ENCODE measurements around the gene MTHFD2. TPM values are rescaled to one million over a fixed set of nuclear protein-coding genes. Genes with fewer than 3 reads are reported as not detected.

The MTHFD2 gene
- total RNA-seq, 1 donor: 268 TPM

GRCh38 chr2:74250189-74250631 is 51.8 kb downstream of the MTHFD2 start:
- no peaks in the 10 kb centered on the region for H3K27me3 ChIP-seq (ENCODE audit: insufficient read depth, low read length)
- no peak overlapping the region for H3K4me2 ChIP-seq (ENCODE audit: insufficient read depth, low read length)
- no peak overlapping the region for H3K4me3 ChIP-seq (ENCODE audit: insufficient read depth, low read length)
- H2AFZ ChIP-seq (ENCODE audit: low read length): no peak overlapping the region
- peak; percentile 86 for TF ChIP-seq CTCF (IDR thresholded peaks at IDR 0.05; ENCODE audit: extremely low read depth, low read depth, low read length)
- no peaks in the 10 kb centered on the region for H3K36me3 ChIP-seq (ENCODE audit: insufficient read depth, low read length)
- peak; percentile 88 for DNase-seq (ENCODE audit: insufficient read length, low spot score, missing footprints)
- H3K4me1 ChIP-seq (ENCODE audit: insufficient read depth, low read length): peaks cover 3% of the 10 kb centered on the region
- H3K27ac ChIP-seq (ENCODE audit: low read depth, low read length): no peak overlapping the region
- H3K79me2 ChIP-seq (ENCODE audit: insufficient read depth, low read length): no peaks in the 10 kb centered on the region
- H3K9me3 ChIP-seq (ENCODE audit: low read depth, low read length): no peaks in the 10 kb centered on the region
- no peaks in the 10 kb centered on the region for H4K20me1 ChIP-seq (ENCODE audit: insufficient read depth, low read length)

- peak; percentile 11 for DNase-seq (ENCODE audit: insufficient read length, low spot score, missing footprints)
- no peaks in the 10 kb centered on the region for H3K79me2 ChIP-seq (ENCODE audit: insufficient read depth, low read length)
- no peak overlapping the region for H3K4me3 ChIP-seq (ENCODE audit: insufficient read depth, low read length)
- H3K27me3 ChIP-seq (ENCODE audit: insufficient read depth, low read length): no peaks in the 10 kb centered on the region
- H3K27ac ChIP-seq (ENCODE audit: low read depth, low read length): no peak overlapping the region
- H3K36me3 ChIP-seq (ENCODE audit: insufficient read depth, low read length): no peaks in the 10 kb centered on the region
- no peak overlapping the region for H2AFZ ChIP-seq (ENCODE audit: low read length)
- H3K4me2 ChIP-seq (ENCODE audit: insufficient read depth, low read length): no peak overlapping the region
- H3K4me1 ChIP-seq (ENCODE audit: insufficient read depth, low read length): peaks cover 3% of the 10 kb centered on the region
- TF ChIP-seq CTCF (IDR thresholded peaks at IDR 0.05; ENCODE audit: extremely low read depth, low read depth, low read length): no peak
- no peaks in the 10 kb centered on the region for H3K9me3 ChIP-seq (ENCODE audit: low read depth, low read length)
- no peaks in the 10 kb centered on the region for H4K20me1 ChIP-seq (ENCODE audit: insufficient read depth, low read length)
Measured at GRCh38 chr2:74252036-74252435, 53.6 kb downstream of the MTHFD2 start.

- Histone ChIP-seq H3K9me3 (ENCODE audit: low read depth, low read length) (no peaks in the 10 kb centered on the region), H3K36me3 (ENCODE audit: insufficient read depth, low read length) (no peaks in the 10 kb centered on the region), H3K79me2 (ENCODE audit: insufficient read depth, low read length) (no peaks in the 10 kb centered on the region), H3K4me1 (ENCODE audit: insufficient read depth, low read length) (peaks cover 3% of the 10 kb centered on the region), H4K20me1 (ENCODE audit: insufficient read depth, low read length) (no peaks in the 10 kb centered on the region), H3K27ac (ENCODE audit: low read depth, low read length) (no peak overlapping the region), H2AFZ (ENCODE audit: low read length) (no peak overlapping the region), H3K4me2 (ENCODE audit: insufficient read depth, low read length) (no peak overlapping the region), H3K27me3 (ENCODE audit: insufficient read depth, low read length) (no peaks in the 10 kb centered on the region), H3K4me3 (ENCODE audit: insufficient read depth, low read length) (no peak overlapping the region)
- no peak for DNase-seq (ENCODE audit: insufficient read length, low spot score, missing footprints)
- TF ChIP-seq CTCF (IDR thresholded peaks at IDR 0.05; ENCODE audit: extremely low read depth, low read depth, low read length): no peak
Measured at GRCh38 chr2:74252862-74253261, 54.4 kb downstream of the MTHFD2 start.

- no peaks in the 10 kb centered on the region for H4K20me1 ChIP-seq (ENCODE audit: insufficient read depth, low read length)
- no peak overlapping the region for H2AFZ ChIP-seq (ENCODE audit: low read length)
- no peaks in the 10 kb centered on the region for H3K27me3 ChIP-seq (ENCODE audit: insufficient read depth, low read length)
- no peak overlapping the region for H3K27ac ChIP-seq (ENCODE audit: low read depth, low read length)
- H3K79me2 ChIP-seq (ENCODE audit: insufficient read depth, low read length): no peaks in the 10 kb centered on the region
- H3K4me3 ChIP-seq (ENCODE audit: insufficient read depth, low read length): no peak overlapping the region
- no peak for TF ChIP-seq CTCF (IDR thresholded peaks at IDR 0.05; ENCODE audit: extremely low read depth, low read depth, low read length)
- H3K4me2 ChIP-seq (ENCODE audit: insufficient read depth, low read length): no peak overlapping the region
- no peak for DNase-seq (ENCODE audit: insufficient read length, low spot score, missing footprints)
- no peaks in the 10 kb centered on the region for H3K9me3 ChIP-seq (ENCODE audit: low read depth, low read length)
- peaks cover 3% of the 10 kb centered on the region for H3K4me1 ChIP-seq (ENCODE audit: insufficient read depth, low read length)
- no peaks in the 10 kb centered on the region for H3K36me3 ChIP-seq (ENCODE audit: insufficient read depth, low read length)
Measured at GRCh38 chr2:74253306-74253970, 55.0 kb downstream of the MTHFD2 start.

Data from osteoblast (primary cell).